ENCODE data around the gene PNPLA2. TPM values are rescaled to one million over a fixed set of nuclear protein-coding genes. Genes with fewer than 3 reads are reported as not detected.

The PNPLA2 gene
- total and polyA plus RNA-seq, 2 donors from 2014 or later, result 67.9 to 173 TPM

DNA sequence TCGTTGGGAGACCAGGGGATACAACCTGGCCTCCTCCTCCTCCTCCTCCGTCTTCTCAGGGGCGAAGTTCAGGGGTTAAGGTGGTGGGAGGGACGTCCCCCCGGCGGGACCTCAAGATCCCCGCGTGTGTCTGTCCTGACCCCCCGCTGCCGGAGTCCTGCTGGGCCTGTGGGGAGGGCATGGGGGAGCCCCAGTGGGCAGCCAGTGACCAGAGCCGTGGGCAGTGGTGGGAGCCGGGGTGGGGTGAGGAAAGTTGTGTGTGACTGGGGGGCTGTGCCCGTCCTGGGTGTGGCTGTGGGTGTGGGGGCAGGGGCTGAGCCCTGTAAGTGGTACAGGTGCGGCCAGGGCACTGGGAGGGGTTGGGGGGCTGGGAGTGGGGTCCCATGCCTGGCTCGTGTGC, 34.0 kb downstream of the PNPLA2 start:
- no peak for FAIRE-seq
- no peak overlapping the region for H3K4me3 ChIP-seq (ENCODE audit: low read length in 3 of 3)
- no peak overlapping the region for H3K9ac ChIP-seq (ENCODE audit: low read length in 3 of 3)
- H3K36me3 ChIP-seq (ENCODE audit: control insufficient read depth in 2 of 3, insufficient read depth in 3 of 3, low read length in 3 of 3), result no peaks in the 10 kb centered on the region
- no peak overlapping the region for H3K27ac ChIP-seq (ENCODE audit: low read depth in 2 of 2, low read length in 2 of 2)
- no peaks in the 10 kb centered on the region for H3K9me3 ChIP-seq (ENCODE audit: control insufficient read depth in 2 of 3, insufficient read depth in 1 of 3, low read length in 3 of 3)
- peaks cover 0 to 10% (median 0%) of the 10 kb centered on the region in 3 donors for H3K4me1 ChIP-seq (ENCODE audit: control insufficient read depth in 2 of 3, insufficient read depth in 2 of 3, low read depth in 1 of 3, low read length in 3 of 3)
- intact Hi-C loops (cut with DNase I), result loop anchor here (10.0 kb wide), 1 partner anchor 192 kb away; no protein-coding TSS in a partner anchor
- TF ChIP-seq CTCF (IDR thresholded peaks at IDR 0.05; ENCODE audit: borderline replicate concordance, extremely low read depth, insufficient read depth), result no peak
- no peaks in the 10 kb centered on the region for H3K27me3 ChIP-seq (ENCODE audit: control insufficient read depth, insufficient read depth, low read length)
- no peak for DNase-seq

DNA sequence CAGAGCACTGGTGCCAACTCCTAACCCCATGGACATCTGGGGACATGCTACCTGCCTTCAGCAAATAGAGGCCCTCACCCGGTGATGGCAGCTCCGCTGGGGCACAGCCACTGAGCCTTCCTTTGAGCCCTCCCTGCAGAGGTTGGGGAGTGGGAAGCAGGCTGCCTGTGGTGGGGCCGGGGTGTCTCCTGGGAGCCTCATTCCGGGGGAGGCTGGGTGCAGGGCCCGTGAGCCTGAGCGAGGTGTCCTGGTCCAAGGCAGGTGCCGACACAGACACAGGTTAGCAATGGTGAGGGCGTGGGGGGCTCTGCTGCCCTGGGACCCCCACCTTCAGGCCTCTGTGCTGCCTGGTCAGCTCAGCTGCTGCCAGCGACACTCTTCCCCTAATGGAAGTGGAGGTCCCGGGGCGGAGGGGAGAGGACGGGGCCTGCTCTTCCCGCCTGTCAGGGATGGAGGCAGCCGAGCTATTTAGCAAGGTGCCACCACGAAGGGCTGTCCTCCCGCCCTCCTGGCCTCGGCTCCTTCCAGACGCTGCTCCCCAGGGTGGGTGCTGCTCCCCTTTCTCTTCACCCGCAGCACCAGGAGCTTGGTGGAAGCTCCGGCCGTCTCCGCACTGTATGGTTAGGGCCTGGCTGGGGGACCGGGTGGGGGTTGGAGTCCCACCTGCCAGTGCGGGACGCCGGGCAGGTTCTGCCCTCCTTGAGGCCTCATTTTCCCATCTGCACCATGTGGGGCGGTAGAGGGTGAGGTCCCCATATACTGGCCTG, 35.2 kb downstream of the PNPLA2 start:
- H3K9ac ChIP-seq (ENCODE audit: low read length in 3 of 3), result no peak overlapping the region
- no peak overlapping the region for H3K27ac ChIP-seq (ENCODE audit: low read depth in 2 of 2, low read length in 2 of 2)
- FAIRE-seq (no peak), DNase-seq (no peak)
- no peaks in the 10 kb centered on the region for H3K9me3 ChIP-seq (ENCODE audit: control insufficient read depth in 2 of 3, insufficient read depth in 1 of 3, low read length in 3 of 3)
- TF ChIP-seq CTCF (IDR thresholded peaks at IDR 0.05; ENCODE audit: borderline replicate concordance, extremely low read depth, insufficient read depth), result no peak
- intact Hi-C loops (cut with DNase I), result loop anchor here (10.0 kb wide), 1 partner anchor 191 kb away; no protein-coding TSS in a partner anchor
- H3K27me3 ChIP-seq (ENCODE audit: control insufficient read depth, insufficient read depth, low read length), result no peaks in the 10 kb centered on the region
- peaks cover 0 to 10% (median 0%) of the 10 kb centered on the region in 3 donors for H3K4me1 ChIP-seq (ENCODE audit: control insufficient read depth in 2 of 3, insufficient read depth in 2 of 3, low read depth in 1 of 3, low read length in 3 of 3)
- no peaks in the 10 kb centered on the region for H3K36me3 ChIP-seq (ENCODE audit: control insufficient read depth in 2 of 3, insufficient read depth in 3 of 3, low read length in 3 of 3)
- no peak overlapping the region for H3K4me3 ChIP-seq (ENCODE audit: low read length in 3 of 3)

- intact Hi-C loops (cut with DNase I), result loop anchor here (10.0 kb wide), 1 partner anchor 190 kb away; no protein-coding TSS in a partner anchor
- FAIRE-seq (no peak), DNase-seq (no peak)
These were observed 36.1 kb downstream of the PNPLA2 start for GRCh38 chr11:854601-855329.

More at GRCh38 chr11:854601-855329, 36.1 kb downstream of the PNPLA2 start:
- Histone ChIP-seq H3K9me3 (ENCODE audit: control insufficient read depth in 2 of 3, insufficient read depth in 1 of 3, low read length in 3 of 3) (no peaks in the 10 kb centered on the region), H3K4me3 (ENCODE audit: low read length in 3 of 3) (no peak overlapping the region), H3K9ac (ENCODE audit: low read length in 3 of 3) (no peak overlapping the region), H3K27ac (ENCODE audit: low read depth in 2 of 2, low read length in 2 of 2) (no peak overlapping the region), H3K36me3 (ENCODE audit: control insufficient read depth in 2 of 3, insufficient read depth in 3 of 3, low read length in 3 of 3) (no peaks in the 10 kb centered on the region), H3K4me1 (ENCODE audit: control insufficient read depth in 2 of 3, insufficient read depth in 2 of 3, low read depth in 1 of 3, low read length in 3 of 3) (peaks cover 0 to 12% (median 4%) of the 10 kb centered on the region in 3 donors), H3K27me3 (ENCODE audit: control insufficient read depth, insufficient read depth, low read length) (no peaks in the 10 kb centered on the region)
- no peak for TF ChIP-seq CTCF (IDR thresholded peaks at IDR 0.05; ENCODE audit: borderline replicate concordance, extremely low read depth, insufficient read depth)

Data from kidney (tissue), 14 donors.